NT2/D1 (cell line): ENCODE results near the gene ZNF292.
"Not testable (repeated sequence)": the region's sequence is repeated elsewhere in the genome, so short reads cannot be mapped to it uniquely, and the experiment has no call there.

Source experiments
- DNase-seq: peaks from one replicate; pipeline ENCODE4 v3.0.0-alpha.2; 2011; ENCODE audit warnings: low read depth, low spot score
- H3K27me3 ChIP-seq: 2 replicates; pipeline ENCODE4 v1.6.0; 2011; ENCODE audit warnings: mild to moderate bottlenecking; ENCODE audit not compliant: insufficient read length, insufficient read depth
- H3K36me3 ChIP-seq: 2 replicates; pipeline ENCODE4 v1.6.1; 2011; ENCODE audit warnings: mild to moderate bottlenecking, low read length, mixed read lengths; ENCODE audit not compliant: insufficient read depth, insufficient read length
- H3K4me1 ChIP-seq: 2 replicates; pipeline ENCODE4 v1.5.1; 2011; ENCODE audit not compliant: insufficient read depth, insufficient read length
- H3K4me3 ChIP-seq: 2 replicates; pipeline ENCODE4 v1.5.1; 2011; ENCODE audit warnings: low read depth; ENCODE audit not compliant: insufficient read length
- H3K9ac ChIP-seq: 2 replicates; pipeline ENCODE4 v1.6.0; 2011; ENCODE audit warnings: low read depth; ENCODE audit not compliant: insufficient read length
- H3K9me3 ChIP-seq: 2 replicates; pipeline ENCODE4 v1.5.1; 2011; ENCODE audit warnings: mild to moderate bottlenecking, low read length; ENCODE audit not compliant: insufficient read depth
- SUZ12 ChIP-seq: IDR thresholded peaks from 2 replicates; pipeline ENCODE4 v1.6.1; 2011; ENCODE audit not compliant: insufficient read length, insufficient read depth; ENCODE audit errors: extremely low read depth
- YY1 ChIP-seq: IDR thresholded peaks from 2 replicates; pipeline ENCODE4 v1.6.1; 2011; ENCODE audit not compliant: insufficient read length, insufficient read depth
- ZNF274 ChIP-seq: IDR thresholded peaks from 2 replicates; pipeline ENCODE4 v1.6.1; 2011; ENCODE audit warnings: mild to moderate bottlenecking, low read depth, low read length

The ZNF292 gene

DNA sequence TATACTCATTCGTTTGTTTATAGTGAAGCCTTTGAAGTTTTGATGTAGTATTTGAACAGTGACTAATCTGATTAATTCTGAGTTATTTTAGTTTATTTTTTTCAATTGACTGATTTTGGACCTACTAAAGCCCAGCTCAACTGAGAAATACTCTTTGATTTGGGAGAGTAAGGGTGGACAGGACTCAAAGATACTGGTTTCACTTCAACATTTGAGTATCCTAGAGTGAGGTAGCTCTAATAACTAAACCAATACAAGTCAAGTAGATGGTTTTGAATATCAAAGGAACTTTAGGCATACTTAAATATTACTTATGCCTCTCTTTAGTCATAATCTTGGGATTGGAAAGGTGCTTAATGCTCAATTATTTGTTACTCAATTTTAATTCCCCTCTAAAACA is 65.6 kb downstream of the ZNF292 start:
- no peak for DNase-seq
- no peaks in the 10 kb centered on the region for H3K4me1 ChIP-seq
- H3K9me3 ChIP-seq = no peaks in the 10 kb centered on the region
- H3K4me3 ChIP-seq = no peak overlapping the region
- TF ChIP-seq YY1 = no peak
- no peak for TF ChIP-seq ZNF274
- no peak for TF ChIP-seq SUZ12
- no peak overlapping the region for H3K9ac ChIP-seq
- no peaks in the 10 kb centered on the region for H3K27me3 ChIP-seq
- H3K36me3 ChIP-seq = peaks cover 52% of the 10 kb centered on the region

DNA sequence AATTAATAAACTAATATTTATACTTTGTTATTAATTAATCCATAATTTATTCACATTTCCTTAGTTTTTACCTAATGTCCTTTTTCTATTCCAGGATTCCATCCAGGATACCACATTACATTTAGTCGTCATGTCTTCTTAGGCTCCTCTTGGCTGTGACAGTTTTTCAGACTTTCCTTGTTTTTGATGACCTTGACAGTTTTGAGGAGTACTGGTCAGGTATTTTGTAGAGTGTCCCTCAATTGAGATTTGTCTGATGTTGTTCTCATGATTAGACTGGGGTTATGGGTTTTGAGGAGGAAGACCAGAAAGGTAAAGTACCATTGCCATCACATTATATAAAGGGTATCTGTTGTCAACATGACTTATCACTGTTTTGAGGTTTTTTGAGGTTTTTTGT is 67.3 kb downstream of the ZNF292 start:
- Histone ChIP-seq H3K9me3 (no peaks in the 10 kb centered on the region), H3K9ac (no peak overlapping the region), H3K27me3 (no peaks in the 10 kb centered on the region), H3K36me3 (peaks cover 43% of the 10 kb centered on the region), H3K4me3 (no peak overlapping the region), H3K4me1 (no peaks in the 10 kb centered on the region)
- DNase-seq = no peak
- TF ChIP-seq SUZ12 (no peak), ZNF274 (no peak), YY1 (no peak)

DNA sequence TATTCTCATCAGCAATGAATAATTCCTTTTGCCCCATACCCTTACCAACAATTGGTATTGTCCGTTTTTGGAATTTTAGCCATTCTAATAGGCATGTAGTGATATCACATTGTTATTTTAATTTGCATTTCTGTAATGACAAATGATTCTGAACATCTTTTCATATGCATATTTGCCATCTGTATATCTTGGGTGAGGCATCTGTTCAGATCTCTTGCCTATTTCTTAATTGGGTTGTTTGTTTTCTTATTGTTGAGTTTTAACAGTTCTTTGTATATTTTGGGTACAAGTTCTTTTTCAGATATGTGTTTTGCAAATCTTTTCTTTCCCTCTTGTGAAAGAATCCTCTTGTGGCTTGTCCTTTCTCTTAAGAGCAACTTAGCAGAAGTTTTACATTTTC is 69.6 kb downstream of the ZNF292 start:
- no peaks in the 10 kb centered on the region for H3K4me1 ChIP-seq
- H3K4me3 ChIP-seq = no peak overlapping the region
- peaks cover 29% of the 10 kb centered on the region for H3K36me3 ChIP-seq
- H3K27me3 ChIP-seq = no peaks in the 10 kb centered on the region
- DNase-seq = no peak
- no peak overlapping the region for H3K9ac ChIP-seq
- TF ChIP-seq YY1 = no peak
- TF ChIP-seq ZNF274 = no peak
- TF ChIP-seq SUZ12 = no peak
- H3K9me3 ChIP-seq = no peaks in the 10 kb centered on the region

DNA sequence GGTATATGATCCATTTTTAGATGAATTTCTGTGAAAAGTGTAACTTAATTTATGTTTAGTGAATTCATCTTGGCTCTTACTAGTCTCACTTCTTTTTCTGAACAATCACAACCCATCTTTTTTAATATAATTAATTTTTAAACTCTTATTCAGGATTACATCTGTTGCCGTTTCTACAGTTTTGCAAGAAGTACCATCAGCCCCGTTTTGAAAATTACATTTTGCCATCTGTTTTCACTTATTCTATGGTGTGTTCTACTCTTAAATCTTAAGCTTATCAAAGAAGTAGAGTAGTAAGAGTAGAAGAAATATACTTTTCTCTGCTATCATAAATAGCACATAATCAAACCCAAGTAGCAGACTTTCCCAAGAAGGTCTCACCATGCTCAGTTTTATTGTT is 70.1 kb downstream of the ZNF292 start:
- no peaks in the 10 kb centered on the region for H3K9me3 ChIP-seq
- H3K27me3 ChIP-seq = no peaks in the 10 kb centered on the region
- no peaks in the 10 kb centered on the region for H3K4me1 ChIP-seq
- no peak overlapping the region for H3K9ac ChIP-seq
- no peak overlapping the region for H3K4me3 ChIP-seq
- TF ChIP-seq ZNF274 = no peak
- TF ChIP-seq YY1 = no peak
- DNase-seq = no peak
- H3K36me3 ChIP-seq = peaks cover 28% of the 10 kb centered on the region

GRCh38 chr6:87225937-87226336 is 70.6 kb downstream of the ZNF292 start:
- Histone ChIP-seq H3K36me3 (peaks cover 25% of the 10 kb centered on the region), H3K9me3 (no peaks in the 10 kb centered on the region), H3K4me3 (no peak overlapping the region), H3K4me1 (no peaks in the 10 kb centered on the region), H3K27me3 (no peaks in the 10 kb centered on the region), H3K9ac (no peak overlapping the region)
- TF ChIP-seq YY1 (no peak), ZNF274 (no peak), SUZ12 (no peak)
- no peak for DNase-seq

- DNase-seq = no peak
- no peak for TF ChIP-seq YY1
- no peak for TF ChIP-seq SUZ12
- TF ChIP-seq ZNF274 = no peak
- Histone ChIP-seq H3K9me3 (no peaks in the 10 kb centered on the region), H3K27me3 (no peaks in the 10 kb centered on the region), H3K9ac (no peak overlapping the region), H3K4me1 (no peaks in the 10 kb centered on the region), H3K4me3 (no peak overlapping the region), H3K36me3 (peaks cover 5% of the 10 kb centered on the region)
Observed at GRCh38 chr6:87230801-87231200, 75.4 kb downstream of the ZNF292 start.

GRCh38 chr6:87237804-87238203 is 82.4 kb downstream of the ZNF292 start:
- no peak for DNase-seq
- Histone ChIP-seq H3K9me3 (peaks cover 9% of the 10 kb centered on the region), H3K4me3 (no peak overlapping the region), H3K36me3 (peaks cover 13% of the 10 kb centered on the region), H3K9ac (no peak overlapping the region), H3K27me3 (no peaks in the 10 kb centered on the region), H3K4me1 (no peaks in the 10 kb centered on the region)
- no peak for TF ChIP-seq ZNF274
- TF ChIP-seq SUZ12 = no peak
- no peak for TF ChIP-seq YY1

GRCh38 chr6:87239098-87239635 is 83.8 kb downstream of the ZNF292 start:
- H3K9me3 ChIP-seq, H3K9ac ChIP-seq, DNase-seq, H3K27me3 ChIP-seq, H3K4me3 ChIP-seq, H3K4me1 ChIP-seq: not testable (repeated sequence)
- peaks cover 17% of the 10 kb centered on the region for H3K36me3 ChIP-seq
